ENCODE results near the gene GBP7. TPM values are rescaled to one million over a fixed set of nuclear protein-coding genes. Genes with fewer than 3 reads are reported as not detected.
"Not testable (repeated sequence)": the region's sequence is repeated elsewhere in the genome, so short reads cannot be mapped to it uniquely, and the experiment has no call there.

Gene GBP7
- polyA plus RNA-seq, 1 donor from 2014 or later, result not detected

GRCh38 chr1:89219851-89220250, 44.0 kb upstream of the GBP7 start:
- not testable (repeated sequence) for H2AFZ ChIP-seq (ENCODE audit: low read depth, low read length); H3K79me2 ChIP-seq (replicated peaks; ENCODE audit: insufficient read depth, low read length); H3K9ac ChIP-seq (ENCODE audit: low read length); H4K20me1 ChIP-seq (ENCODE audit: insufficient read depth); H3K9me2 ChIP-seq (ENCODE audit: insufficient read depth, low read length); H3K27ac ChIP-seq (ENCODE audit: low read length); H3K36me3 ChIP-seq (ENCODE audit: insufficient read depth, low read length); H3K4me3 ChIP-seq (ENCODE audit: low read length); H3K9me3 ChIP-seq (ENCODE audit: low read length); H3K27me3 ChIP-seq (ENCODE audit: insufficient read depth, low read depth, low read length); H3K4me2 ChIP-seq (ENCODE audit: low read length); H3F3A ChIP-seq (ENCODE audit: insufficient read depth, low read length, poor library complexity, severe bottlenecking)

GRCh38 chr1:89218941-89219340, 43.1 kb upstream of the GBP7 start:
- H3K9me3 ChIP-seq (ENCODE audit: low read length); H3K79me2 ChIP-seq (replicated peaks; ENCODE audit: insufficient read depth, low read length); H3K27ac ChIP-seq (ENCODE audit: low read length); H3K4me2 ChIP-seq (ENCODE audit: low read length); H3F3A ChIP-seq (ENCODE audit: insufficient read depth, low read length, poor library complexity, severe bottlenecking); H3K36me3 ChIP-seq (ENCODE audit: insufficient read depth, low read length); H2AFZ ChIP-seq (ENCODE audit: low read depth, low read length); H3K4me3 ChIP-seq (ENCODE audit: low read length); H4K20me1 ChIP-seq (ENCODE audit: insufficient read depth); H3K27me3 ChIP-seq (ENCODE audit: insufficient read depth, low read depth, low read length); H3K9me2 ChIP-seq (ENCODE audit: insufficient read depth, low read length); H3K9ac ChIP-seq (ENCODE audit: low read length): not testable (repeated sequence)

- Histone ChIP-seq H3K79me2 (replicated peaks; ENCODE audit: insufficient read depth, low read length) (no peaks in the 10 kb centered on the region), H3K4me3 (ENCODE audit: low read length) (no peak overlapping the region), H3K27ac (ENCODE audit: low read length) (no peak overlapping the region), H3K9ac (ENCODE audit: low read length) (no peak overlapping the region), H3K36me3 (ENCODE audit: insufficient read depth, low read length) (no peaks in the 10 kb centered on the region), H3K9me2 (ENCODE audit: insufficient read depth, low read length) (no peaks in the 10 kb centered on the region), H3K4me2 (ENCODE audit: low read length) (no peak overlapping the region), H4K20me1 (ENCODE audit: insufficient read depth) (no peaks in the 10 kb centered on the region), H3K9me3 (ENCODE audit: low read length) (no peaks in the 10 kb centered on the region), H3K27me3 (ENCODE audit: insufficient read depth, low read depth, low read length) (no peaks in the 10 kb centered on the region), H2AFZ (ENCODE audit: low read depth, low read length) (no peak overlapping the region), H3F3A (ENCODE audit: insufficient read depth, low read length, poor library complexity, severe bottlenecking) (no peaks in the 10 kb centered on the region)
- TF ChIP-seq RAD21 (conservative IDR thresholded peaks at IDR 0.05), result no peak
These were observed 37.5 kb upstream of the GBP7 start for GRCh38 chr1:89213347-89213746.

GRCh38 chr1:89211035-89211634, 35.3 kb upstream of the GBP7 start:
- Histone ChIP-seq H3K4me2 (ENCODE audit: low read length) (no peak overlapping the region), H3K9me2 (ENCODE audit: insufficient read depth, low read length) (no peaks in the 10 kb centered on the region), H3F3A (ENCODE audit: insufficient read depth, low read length, poor library complexity, severe bottlenecking) (no peaks in the 10 kb centered on the region)

More at GRCh38 chr1:89211035-89211634, 35.3 kb upstream of the GBP7 start:
- TF ChIP-seq CTCF (IDR thresholded peaks at IDR 0.05; ENCODE audit: poor library complexity, severe bottlenecking), result no peak
- no peak for TF ChIP-seq POLR2AphosphoS5 (IDR thresholded peaks at IDR 0.05)
- no peak for TF ChIP-seq TAF1 (IDR thresholded peaks at IDR 0.05; ENCODE audit: low read depth)
- TF ChIP-seq RAD21 (conservative IDR thresholded peaks at IDR 0.05), result no peak
- H3K79me2 ChIP-seq (replicated peaks; ENCODE audit: insufficient read depth, low read length), result no peaks in the 10 kb centered on the region
- no peak overlapping the region for H3K27ac ChIP-seq (ENCODE audit: low read length)
- no peaks in the 10 kb centered on the region for H3K36me3 ChIP-seq (ENCODE audit: insufficient read depth, low read length)
- no peak overlapping the region for H3K4me3 ChIP-seq (ENCODE audit: low read length)
- H2AFZ ChIP-seq (ENCODE audit: low read depth, low read length), result no peak overlapping the region
- no peaks in the 10 kb centered on the region for H4K20me1 ChIP-seq (ENCODE audit: insufficient read depth)
- H3K27me3 ChIP-seq (ENCODE audit: insufficient read depth, low read depth, low read length), result no peaks in the 10 kb centered on the region
- no peak overlapping the region for H3K9ac ChIP-seq (ENCODE audit: low read length)
- no peaks in the 10 kb centered on the region for H3K9me3 ChIP-seq (ENCODE audit: low read length)

Data from neural cell (in vitro differentiated cells).